Left lobe of liver (tissue), 2 donors: ENCODE data around the gene COCH. TPM values are rescaled to one million over a fixed set of nuclear protein-coding genes. Genes with fewer than 3 reads are reported as not detected.

ENCODE experiments used
- ATAC-seq: fragments of 200-7000 bp; cut with Tn5 transposase; one replicate; pipeline ENCODE4 v1.9.1; 2020; ENCODE audit warnings: mild to moderate bottlenecking, moderate library complexity
- DNase-seq: peaks from one replicate; pipeline ENCODE4 v3.0.0-alpha.2; 2020; ENCODE audit warnings: low spot score
- total RNA-seq: library from RNA; stranded (reverse); gene quantifications from one replicate; pipeline ENCODE4 v1.2.1, GENCODE V29; 2021
- donor health status: DM: no; HTN: no; CAD: no; lungs with moderate emphysema.
- donor health status: DM: no; HTN: yes; CAD: no.

The COCH gene
- 0.33 TPM for total RNA-seq

GRCh38 chr14:30874120-30874998 is at the start of gene COCH:
Gene COCH (plus strand): TSS chr14:30874559. CDS start chr14:30874939, 380 bp downstream.
- DNase-seq: no peak
- peak; percentile 77 for ATAC-seq

GRCh38 chr14:30826070-30826469 is 48.3 kb upstream of the COCH start:
- ATAC-seq: no peak
- no peak for DNase-seq

GRCh38 chr14:30829853-30830252 is 44.5 kb upstream of the COCH start:
- DNase-seq (no peak), ATAC-seq (no peak)

- no peak for DNase-seq
- no peak for ATAC-seq
Measured at GRCh38 chr14:30834353-30834752, 40.0 kb upstream of the COCH start.

GRCh38 chr14:30838351-30838750 is 36.0 kb upstream of the COCH start:
- no peak for ATAC-seq

GRCh38 chr14:30840086-30840779 is 34.1 kb upstream of the COCH start:
- DNase-seq (no peak), ATAC-seq (no peak)

More at GRCh38 chr14:30838351-30838750, 36.0 kb upstream of the COCH start:
- no peak for DNase-seq

GRCh38 chr14:30842431-30842830 is 31.9 kb upstream of the COCH start:
- DNase-seq: no peak
- no peak for ATAC-seq

GRCh38 chr14:30848449-30849240 is 25.7 kb upstream of the COCH start:
- peak; percentile 93 for ATAC-seq
- peak; percentile 67 for DNase-seq

GRCh38 chr14:30849354-30849753 is 25.0 kb upstream of the COCH start:
- no peak for DNase-seq
- peak; percentile 51 for ATAC-seq

- ATAC-seq (no peak), DNase-seq (no peak)
Measured at GRCh38 chr14:30849983-30850382, 24.4 kb upstream of the COCH start.

- DNase-seq (no peak), ATAC-seq (no peak)
Measured at GRCh38 chr14:30853946-30854345, 20.4 kb upstream of the COCH start.

GRCh38 chr14:30854492-30854891 is 19.9 kb upstream of the COCH start:
- no peak for ATAC-seq
- DNase-seq: no peak

GRCh38 chr14:30855345-30856037 is 18.9 kb upstream of the COCH start:
- no peak for ATAC-seq
- DNase-seq: no peak

GRCh38 chr14:30861200-30861599 is 13.2 kb upstream of the COCH start:
- no peak for DNase-seq
- ATAC-seq: no peak

GRCh38 chr14:30864934-30865333 is 9.4 kb upstream of the COCH start:
- ATAC-seq (no peak), DNase-seq (no peak)

GRCh38 chr14:30868736-30869135 is 5.6 kb upstream of the COCH start:
- ATAC-seq: no peak

GRCh38 chr14:30869551-30870155 is 4.7 kb upstream of the COCH start:
- DNase-seq (no peak), ATAC-seq (no peak)

More at GRCh38 chr14:30868736-30869135, 5.6 kb upstream of the COCH start:
- no peak for DNase-seq

- ATAC-seq (no peak), DNase-seq (no peak)
Measured at GRCh38 chr14:30872602-30873001, 1.8 kb upstream of the COCH start.

- ATAC-seq: no peak
- DNase-seq: no peak
Measured at GRCh38 chr14:30873308-30874119, 845 bp upstream of the COCH start.
